ENCODE results near the gene MNX1. TPM values are rescaled to one million over a fixed set of nuclear protein-coding genes. Genes with fewer than 3 reads are reported as not detected.

Gene MNX1
- total RNA-seq, 2 donors from 2014 or later: 14.3 to 39.6 TPM

GRCh38 chr7:157047148-157047547, 36.7 kb upstream of the MNX1 start:
- H3K9me3 ChIP-seq: no peaks in the 10 kb centered on the region
- no peak overlapping the region for H3K4me3 ChIP-seq
- no peak for TF ChIP-seq POLR2A (IDR thresholded peaks at IDR 0.05)
- no peak for TF ChIP-seq CTCF (IDR thresholded peaks at IDR 0.05)
- peak in 1 of 4 donors; percentile 29 for DNase-seq
- WGBS, 2 donors: 34 to 47% methylated on average over 6 of the region's 6 CpGs
- peak overlapping the region in 2 of 4 donors; percentile 19 to 41 for H3K27ac ChIP-seq
- peak; percentile 67 for ATAC-seq
- no peaks in the 10 kb centered on the region for H3K27me3 ChIP-seq
- intact Hi-C loops (cut with DNase I): no loop called here
- peaks cover 27% of the 10 kb centered on the region for H3K4me1 ChIP-seq
- H3K36me3 ChIP-seq (replicated peaks in 1 of 2; ENCODE audit: insufficient read depth in 1 of 2, low read depth in 2 of 2): no peaks in the 10 kb centered on the region

GRCh38 chr7:157046681-157047080, 36.2 kb upstream of the MNX1 start:
- Histone ChIP-seq H3K36me3 (replicated peaks in 1 of 2; ENCODE audit: insufficient read depth in 1 of 2, low read depth in 2 of 2) (no peaks in the 10 kb centered on the region), H3K9me3 (no peaks in the 10 kb centered on the region), H3K27me3 (no peaks in the 10 kb centered on the region), H3K4me1 (peaks cover 27% of the 10 kb centered on the region), H3K4me3 (no peak overlapping the region), H3K27ac (peak overlapping the region in 2 of 4 donors; percentile 19 to 41)
- TF ChIP-seq CTCF (IDR thresholded peaks at IDR 0.05): no peak
- no peak for TF ChIP-seq POLR2A (IDR thresholded peaks at IDR 0.05)
- intact Hi-C loops (cut with DNase I): no loop called here
- DNase-seq: no peak
- 33 to 58% methylated on average over 1 of the region's 1 CpG for WGBS, 2 donors
- ATAC-seq: no peak

- H3K27me3 ChIP-seq: no peaks in the 10 kb centered on the region
- no peak overlapping the region for H3K27ac ChIP-seq
- TF ChIP-seq POLR2A (IDR thresholded peaks at IDR 0.05) (no peak), CTCF (IDR thresholded peaks at IDR 0.05) (no peak)
- ATAC-seq: peak; percentile 45
- intact Hi-C loops (cut with DNase I): no loop called here
- no peaks in the 10 kb centered on the region for H3K36me3 ChIP-seq (replicated peaks in 1 of 2; ENCODE audit: insufficient read depth in 1 of 2, low read depth in 2 of 2)
- peaks cover 27% of the 10 kb centered on the region for H3K4me1 ChIP-seq
- no peak overlapping the region for H3K4me3 ChIP-seq
- no peaks in the 10 kb centered on the region for H3K9me3 ChIP-seq
- WGBS, 2 donors: 59 to 63% methylated on average over 18 to 30 of the region's 30 CpGs
- DNase-seq: no peak
These were observed 34.6 kb upstream of the MNX1 start for GRCh38 chr7:157044943-157045660.

GRCh38 chr7:157044147-157044687, 33.8 kb upstream of the MNX1 start:
- no peak for TF ChIP-seq POLR2A (IDR thresholded peaks at IDR 0.05)
- no peak for TF ChIP-seq CTCF (IDR thresholded peaks at IDR 0.05)
- ATAC-seq: no peak
- intact Hi-C loops (cut with DNase I): no loop called here

More at GRCh38 chr7:157044147-157044687, 33.8 kb upstream of the MNX1 start:
- no peak overlapping the region for H3K4me3 ChIP-seq
- no peak for DNase-seq
- no peaks in the 10 kb centered on the region for H3K27me3 ChIP-seq
- H3K4me1 ChIP-seq: peaks cover 27% of the 10 kb centered on the region
- H3K36me3 ChIP-seq (replicated peaks in 1 of 2; ENCODE audit: insufficient read depth in 1 of 2, low read depth in 2 of 2): no peaks in the 10 kb centered on the region
- H3K9me3 ChIP-seq: no peaks in the 10 kb centered on the region
- no peak overlapping the region for H3K27ac ChIP-seq
- WGBS, 2 donors: 73 to 74% methylated on average over 11 to 17 of the region's 17 CpGs

Data from body of pancreas (tissue), 4 donors.